GM10248 (cell line): ENCODE results near the gene PHACTR3.

Experiments used
- CTCF ChIA-PET: fragments of 300-600 bp; sonication (Branson Sonifier 250); formaldehyde crosslinking; extraction: SDS; loops from one replicate; lab custom pipeline; 2021; ENCODE audit warnings: antibody characterized with exemption; lab: Yijun Ruan, JAX
- POLR2A ChIA-PET: fragments of 350-650 bp; sonication (Branson Sonifier 250); formaldehyde crosslinking; extraction: SDS; loops from one replicate; lab custom pipeline; 2020; ENCODE audit warnings: antibody characterized with exemption; lab: Yijun Ruan, JAX
- DNase-seq: peaks from one replicate; pipeline ENCODE4 v3.0.0; 2012; ENCODE audit errors: extremely low spot score
- TF ChIP-seq, protein P1 (sequence below): IDR thresholded peaks from 2 replicates; pipeline ENCODE4 v1.5.1; 2012; ENCODE audit warnings: mild to moderate bottlenecking, low read depth; ENCODE audit errors: extremely low read depth, missing control alignments, control extremely low read depth

The PHACTR3 gene

DNA sequence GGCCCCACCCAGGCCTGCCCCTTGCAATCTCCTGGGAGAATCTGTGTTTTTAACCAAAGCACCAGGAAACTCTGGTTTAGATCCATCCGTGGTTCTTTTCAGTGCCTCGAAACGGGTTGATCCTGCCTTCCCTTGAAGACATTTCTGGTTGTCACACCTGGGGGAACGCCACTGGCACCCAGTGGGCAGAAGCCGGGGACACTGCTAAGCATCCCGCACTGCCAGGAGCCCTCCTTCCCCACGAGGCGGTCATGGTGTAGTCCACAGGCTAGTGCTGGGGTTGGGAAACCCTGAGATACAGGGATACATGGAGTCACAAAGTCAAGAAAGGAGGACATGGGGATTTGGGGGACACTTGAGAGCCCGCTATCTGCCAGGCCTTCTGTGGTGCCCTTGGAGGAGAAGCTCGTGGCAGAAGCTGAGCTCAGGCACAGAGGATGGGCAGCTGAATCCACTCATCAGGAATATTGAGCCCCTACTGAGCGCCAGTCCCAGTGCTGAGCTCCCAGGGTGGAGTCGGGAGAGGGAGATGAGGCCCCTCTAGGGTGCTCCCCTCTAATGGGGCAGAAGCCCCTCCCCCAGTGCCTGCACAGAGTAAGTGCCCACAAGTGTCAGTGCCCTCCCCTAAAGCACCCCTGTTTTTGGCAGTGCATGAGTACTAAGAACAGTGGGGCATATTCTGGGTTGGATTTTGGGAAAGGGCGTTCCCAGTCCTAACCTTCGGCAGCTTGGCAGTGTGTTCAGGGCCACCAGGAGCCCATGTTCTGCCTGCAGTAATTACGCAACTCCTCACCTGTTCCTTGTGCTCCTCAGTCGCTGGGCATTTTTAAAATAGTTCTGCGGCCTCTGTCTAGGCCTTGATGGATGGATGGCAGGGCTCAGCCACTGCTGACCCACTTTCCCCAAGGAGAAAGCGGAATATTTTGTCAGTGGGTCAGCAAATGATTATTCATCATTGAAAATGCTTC is 25.6 kb upstream of the PHACTR3 start:
- DNase-seq, result no peak
- TF ChIP-seq, protein P1, sequence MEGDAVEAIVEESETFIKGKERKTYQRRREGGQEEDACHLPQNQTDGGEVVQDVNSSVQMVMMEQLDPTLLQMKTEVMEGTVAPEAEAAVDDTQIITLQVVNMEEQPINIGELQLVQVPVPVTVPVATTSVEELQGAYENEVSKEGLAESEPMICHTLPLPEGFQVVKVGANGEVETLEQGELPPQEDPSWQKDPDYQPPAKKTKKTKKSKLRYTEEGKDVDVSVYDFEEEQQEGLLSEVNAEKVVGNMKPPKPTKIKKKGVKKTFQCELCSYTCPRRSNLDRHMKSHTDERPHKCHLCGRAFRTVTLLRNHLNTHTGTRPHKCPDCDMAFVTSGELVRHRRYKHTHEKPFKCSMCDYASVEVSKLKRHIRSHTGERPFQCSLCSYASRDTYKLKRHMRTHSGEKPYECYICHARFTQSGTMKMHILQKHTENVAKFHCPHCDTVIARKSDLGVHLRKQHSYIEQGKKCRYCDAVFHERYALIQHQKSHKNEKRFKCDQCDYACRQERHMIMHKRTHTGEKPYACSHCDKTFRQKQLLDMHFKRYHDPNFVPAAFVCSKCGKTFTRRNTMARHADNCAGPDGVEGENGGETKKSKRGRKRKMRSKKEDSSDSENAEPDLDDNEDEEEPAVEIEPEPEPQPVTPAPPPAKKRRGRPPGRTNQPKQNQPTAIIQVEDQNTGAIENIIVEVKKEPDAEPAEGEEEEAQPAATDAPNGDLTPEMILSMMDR, result no peak
- POLR2A ChIA-PET, result no interaction called here
- CTCF ChIA-PET, result interaction anchor here (7.3 kb wide), 1 partner anchor 7 kb away, joined by 58 read pairs; no protein-coding TSS in a partner anchor

DNA sequence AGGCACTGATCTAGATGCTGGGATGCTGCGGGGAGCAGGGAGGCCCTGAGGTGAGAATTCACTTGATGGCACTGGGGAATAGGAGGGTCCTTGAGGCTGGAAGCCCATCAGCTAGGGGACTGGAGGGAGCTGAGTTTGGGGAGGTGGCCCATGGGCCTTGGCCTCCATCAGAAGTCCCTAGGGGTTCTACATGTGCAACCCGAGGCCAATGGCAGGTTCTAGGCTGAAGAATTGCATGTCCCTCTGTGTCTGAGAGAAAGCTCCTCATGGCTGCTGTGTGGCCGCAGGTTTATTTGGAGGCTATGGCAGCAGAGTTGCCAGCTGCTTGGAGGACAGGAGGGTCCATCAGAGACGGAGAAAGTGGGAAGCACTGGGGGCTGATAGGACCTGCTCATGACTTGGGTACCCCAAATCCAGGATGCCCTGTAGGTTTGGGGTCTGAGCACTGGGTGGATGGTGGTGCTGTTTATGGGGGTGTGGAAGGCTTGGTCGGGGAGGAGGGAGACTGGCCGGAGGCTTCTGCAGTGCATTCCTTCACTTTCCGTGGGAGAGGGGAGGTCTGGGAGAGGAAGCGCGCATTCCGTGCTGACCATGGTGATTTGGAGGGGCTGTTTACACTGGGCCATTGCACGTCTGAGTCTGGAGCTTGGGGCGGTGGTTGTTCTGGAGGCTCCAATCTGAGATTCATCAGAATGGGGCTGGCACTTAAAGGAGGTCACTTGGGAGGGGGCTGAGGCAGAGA is 24.8 kb upstream of the PHACTR3 start:
- no peak for DNase-seq
- TF ChIP-seq, protein P1, result no peak
- CTCF ChIA-PET, result interaction anchor here (7.3 kb wide), 1 partner anchor 8 kb away, joined by 58 read pairs; no protein-coding TSS in a partner anchor
- POLR2A ChIA-PET, result no interaction called here

DNA sequence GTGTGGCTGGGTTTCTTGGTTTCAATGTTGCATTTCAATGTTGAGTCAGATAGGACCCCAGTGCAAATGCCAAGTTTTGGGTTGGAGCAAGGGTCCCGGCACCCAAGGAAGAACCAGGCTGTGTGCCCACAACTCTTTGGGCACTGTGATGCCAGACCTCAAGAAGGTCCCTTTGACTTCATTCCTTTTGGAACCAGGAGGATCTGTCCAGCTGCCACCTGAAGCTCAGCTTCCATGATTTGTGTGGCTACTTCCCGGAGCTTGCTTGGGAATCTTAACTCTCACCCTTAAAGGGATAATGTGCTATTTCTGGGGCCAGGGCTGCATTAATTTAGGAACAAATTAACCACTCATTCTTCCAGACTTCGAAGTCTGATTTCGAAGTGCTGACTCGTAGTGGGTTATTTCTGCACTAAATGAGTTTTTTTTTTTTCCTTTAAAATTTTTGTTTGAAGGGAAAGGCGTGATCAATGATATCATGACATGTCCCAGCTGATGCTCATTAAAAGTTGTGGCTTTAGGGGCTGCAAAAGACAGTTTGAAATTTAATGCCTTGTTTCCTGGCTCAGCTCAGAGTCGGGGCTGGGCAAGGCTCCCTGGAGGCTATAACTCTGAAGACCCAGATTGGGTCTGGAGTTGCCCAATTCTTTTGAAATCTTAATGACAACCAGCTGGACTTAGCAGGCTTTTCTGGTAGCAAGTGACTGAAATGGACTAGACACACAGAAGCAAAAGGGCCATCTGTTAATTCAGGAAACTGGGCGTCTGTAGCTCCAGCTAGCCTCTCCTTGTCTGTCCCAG is 24.0 kb upstream of the PHACTR3 start:
- CTCF ChIA-PET, result interaction anchor here (1.0 to 7.3 kb wide), 3 partner anchors 9 to 171 kb away, joined by 3 to 58 read pairs (median 4); no protein-coding TSS in a partner anchor
- TF ChIP-seq, protein P1, result no peak
- POLR2A ChIA-PET, result no interaction called here
- no peak for DNase-seq

DNA sequence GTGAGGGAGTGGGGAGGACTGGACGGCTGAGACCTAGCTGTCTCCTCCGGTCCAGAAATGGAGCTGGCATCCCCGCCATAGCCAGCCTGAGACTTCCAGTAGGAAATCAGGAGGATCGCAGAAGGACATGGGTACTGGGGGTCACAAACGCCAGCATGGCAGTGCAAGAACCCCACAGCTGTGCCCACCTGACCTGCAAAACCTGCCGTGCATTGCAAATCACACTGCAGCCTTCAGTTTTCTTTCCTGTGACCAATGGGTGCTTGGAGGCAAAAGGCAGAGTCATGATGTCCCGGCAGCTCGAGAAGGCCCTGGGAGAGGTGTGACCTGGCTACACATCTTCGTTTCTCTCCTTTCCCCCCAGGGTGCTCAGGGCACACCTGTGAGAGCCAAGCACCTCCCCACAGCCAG is 23.3 kb upstream of the PHACTR3 start:
- ChIA-PET CTCF (interaction anchor here (1.0 to 7.3 kb wide), 3 partner anchors 10 to 171 kb away, joined by 3 to 58 read pairs (median 4); no protein-coding TSS in a partner anchor), POLR2A (no interaction called here)
- TF ChIP-seq, protein P1, result no peak
- DNase-seq, result no peak

DNA sequence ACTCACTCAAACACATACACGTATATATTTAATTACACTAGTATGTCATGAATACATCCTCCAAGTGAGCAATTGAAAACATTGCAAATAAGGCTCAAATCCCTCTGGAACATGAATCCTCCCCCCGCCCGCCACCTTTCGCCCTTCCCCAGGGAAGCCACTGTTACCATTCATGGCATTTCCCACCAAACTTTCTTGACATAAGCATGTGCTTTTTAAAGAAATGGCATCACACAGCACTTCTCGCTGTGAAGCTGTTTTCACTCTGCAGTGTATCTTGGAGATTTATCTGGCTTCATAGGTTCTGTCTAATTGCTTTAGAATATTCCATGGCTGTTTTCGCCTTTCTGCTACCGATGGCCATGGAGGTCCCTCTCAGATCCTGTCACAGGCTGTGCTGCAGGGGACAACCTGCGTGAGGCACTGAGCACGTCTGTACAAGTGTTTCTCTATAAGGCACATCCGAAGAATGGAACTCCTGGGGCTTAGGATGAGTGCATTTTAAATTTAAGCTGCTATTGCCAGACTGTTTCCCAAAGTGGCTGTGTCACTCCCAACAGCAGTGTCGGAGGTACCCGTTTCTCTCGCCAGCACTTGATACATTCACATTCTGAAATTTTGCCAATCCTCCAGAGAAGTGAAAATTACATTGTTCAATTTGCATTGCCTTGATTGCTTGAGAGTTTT is 22.2 kb upstream of the PHACTR3 start:
- no peak for DNase-seq
- TF ChIP-seq, protein P1, result no peak
- ChIA-PET POLR2A (no interaction called here), CTCF (interaction anchor here (1.6 to 7.3 kb wide), 3 partner anchors 11 to 170 kb away, joined by 4 to 58 read pairs (median 7); no protein-coding TSS in a partner anchor)
